ENCODE measurements around the gene RANGAP1. TPM values are rescaled to one million over a fixed set of nuclear protein-coding genes. Genes with fewer than 3 reads are reported as not detected.

The RANGAP1 gene
- total RNA-seq, 1 donor from 2014 or later, result 34.7 TPM

DNA sequence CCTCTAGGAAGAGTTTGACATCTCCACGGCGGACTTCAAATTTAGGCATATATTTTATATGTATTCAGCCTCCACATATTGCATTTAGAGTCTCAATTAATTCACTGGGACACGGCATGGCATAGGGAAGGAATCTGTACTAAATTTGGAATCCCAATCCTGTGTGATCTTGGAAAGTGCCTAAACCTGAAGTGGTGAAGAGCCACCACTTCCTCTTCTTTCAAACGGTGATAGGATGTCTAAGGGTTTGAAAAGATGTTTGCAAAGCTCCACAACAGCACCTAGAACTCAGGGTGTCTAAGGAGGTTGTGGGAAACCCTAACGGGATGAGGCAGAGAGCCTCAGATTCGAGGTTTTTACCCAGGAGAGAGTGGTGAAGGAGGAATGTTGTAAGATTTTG, 81.9 kb downstream of the RANGAP1 start:
- ATAC-seq (no peak), DNase-seq (ENCODE audit: low spot score) (no peak)

GRCh38 chr22:41203118-41203517, 82.9 kb downstream of the RANGAP1 start:
- no peak for ATAC-seq
- no peak for DNase-seq (ENCODE audit: low spot score)

DNA sequence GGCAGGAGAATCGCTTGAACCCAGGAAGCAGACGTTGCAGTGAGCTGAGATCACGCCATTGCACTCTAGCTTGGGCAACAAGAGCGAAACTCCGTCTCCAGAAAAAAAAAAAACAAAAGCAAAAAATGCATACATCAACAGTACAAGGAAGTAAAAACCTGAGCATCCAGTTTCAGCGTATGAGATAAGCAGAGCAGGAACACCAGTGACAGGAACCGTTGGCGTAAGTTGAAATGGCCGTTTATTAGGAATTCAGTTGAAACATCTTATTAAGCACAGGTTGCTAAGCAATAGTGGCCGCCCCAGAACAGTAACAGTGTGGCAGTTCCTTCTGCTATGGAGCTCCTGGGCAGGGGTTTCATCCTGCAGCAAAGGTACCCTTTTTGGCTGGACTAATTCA, 84.8 kb downstream of the RANGAP1 start:
- ATAC-seq, result no peak
- DNase-seq (ENCODE audit: low spot score), result no peak

GRCh38 chr22:41198027-41198580, 87.9 kb downstream of the RANGAP1 start:
- DNase-seq (ENCODE audit: low spot score), result no peak
- ATAC-seq, result no peak

- DNase-seq (ENCODE audit: low spot score) (peak; percentile 93), ATAC-seq (peak; percentile 92)
Measured at GRCh38 chr22:41197038-41197972, 88.7 kb downstream of the RANGAP1 start.

Other genes starting within 250 kb of the RANGAP1 start
- 24.4 TPM for gene EP300, start 193.6 kb downstream of the RANGAP1 start, total RNA-seq
- 12.7 TPM for gene L3MBTL2, start 80.9 kb downstream of the RANGAP1 start, total RNA-seq
- gene CHADL, start 45.3 kb downstream of the RANGAP1 start, total RNA-seq, result 2.5 TPM
- 53.8 TPM for gene ZC3H7B, start 15.3 kb upstream of the RANGAP1 start, total RNA-seq
- 26.3 TPM for gene TEF, start 95.8 kb upstream of the RANGAP1 start, total RNA-seq
- 40.1 TPM for gene TOB2, start 160.6 kb upstream of the RANGAP1 start, total RNA-seq
- gene PHF5A, start 182.5 kb upstream of the RANGAP1 start, total RNA-seq, result 14.6 TPM
- gene ACO2, start 182.9 kb upstream of the RANGAP1 start, total RNA-seq, result 71.8 TPM

All from left lobe of liver (tissue), 2 donors.